K562 (cell line): ENCODE data around the gene ATXN7L1. TPM values are rescaled to one million over a fixed set of nuclear protein-coding genes. Genes with fewer than 3 reads are reported as not detected.

Source experiments
- ATAC-seq: fragments of 200-7000 bp; cut with Tn5 transposase; 3 replicates; pipeline ENCODE4 v1.9.1; 2020; ENCODE audit warnings: moderate library complexity
- BruUV-seq: library from RNA; stranded (reverse); fragments of 400-500 nt; replicated peaks from 2 replicates; lab custom pipeline; 2021; lab: Mats Ljungman, UMichigan
- CTCF ChIA-PET: fragments of 300-600 bp; formaldehyde crosslinking; extraction: SDS; loops from one replicate; lab custom pipeline; 2021; ENCODE audit warnings: low intra/inter-chr PET ratio; lab: Yijun Ruan, JAX
- POLR2A ChIA-PET: fragments of 300-600, 350-650 bp; sonication (Branson Sonifier 250); formaldehyde crosslinking; extraction: SDS; loops from one replicate; lab custom pipeline; 2021; ENCODE audit warnings: antibody characterized with exemption, inconsistent platforms; lab: Yijun Ruan, JAX
- DNase-seq, 4 experiments: peaks; one replicate each; pipeline versions ENCODE4 v3.0.0 to v3.0.0-alpha.2; 2011 to 2018; ENCODE audit warnings: low spot score in 3 of 4, mixed read lengths in 3 of 4; ENCODE audit errors: extremely low read depth in 1 of 4
- FAIRE-seq: peaks from 2 replicates; lab custom pipeline; 2011; peaks lifted over from hg19 to GRCh38; lab: Jason Lieb, UNC
- H2AFZ ChIP-seq: 2 replicates; pipeline ENCODE4 v1.6.0; 2011; ENCODE audit warnings: low read depth, low read length, control low read depth, inconsistent platforms
- H3K27ac ChIP-seq: fragments of 200-600 bp; 3 replicates; pipeline ENCODE4 v1.8.0; 2011; ENCODE audit warnings: low read depth, mild to moderate bottlenecking, control low read depth, inconsistent platforms, low read length, moderate library complexity, mixed read lengths; ENCODE audit errors: extremely low read depth
- H3K27me3 ChIP-seq, 2 experiments: fragments of 300-600 bp in 1 of 2; 2 replicates in 1 of 2; 3 replicates in 1 of 2; pipeline versions ENCODE4 v1.6.0 to v1.8.0; 2011; ENCODE audit warnings: inconsistent platforms in 2 of 2, low read length in 2 of 2, mild to moderate bottlenecking in 1 of 2, mixed read lengths in 1 of 2, moderate library complexity in 1 of 2; ENCODE audit not compliant: control insufficient read depth in 2 of 2, insufficient read depth in 2 of 2
- H3K36me3 ChIP-seq: fragments of 300-600 bp; 3 replicates; pipeline ENCODE4 v1.8.0; 2011; ENCODE audit warnings: mild to moderate bottlenecking, low read length, inconsistent platforms; ENCODE audit not compliant: control insufficient read depth, insufficient read depth
- H3K4me1 ChIP-seq, 2 experiments: fragments of 200-600 bp in 1 of 2; replicated peaks in 1 of 2; 2 replicates in 1 of 2; 3 replicates in 1 of 2; pipeline versions ENCODE4 v1.5.1 to v1.8.0; 2011; ENCODE audit warnings: inconsistent platforms in 2 of 2, low read length in 2 of 2, mild to moderate bottlenecking in 1 of 2, mixed read lengths in 1 of 2, moderate library complexity in 1 of 2; ENCODE audit not compliant: control insufficient read depth in 2 of 2, insufficient read depth in 2 of 2
- H3K4me2 ChIP-seq: 2 replicates; pipeline ENCODE4 v1.6.1; 2011; ENCODE audit warnings: low read length, control low read depth, inconsistent platforms, mixed read lengths; ENCODE audit not compliant: insufficient read depth
- H3K4me3 ChIP-seq: fragments of 200-600 bp; sonication (generic), shearing (Covaris generic); 2 replicates; pipeline ENCODE4 v1.5.1; 2016; ENCODE audit warnings: control low read depth, inconsistent platforms
- H3K79me2 ChIP-seq: fragments of 200-600 bp; 3 replicates; pipeline ENCODE4 v1.8.0; 2011; ENCODE audit warnings: low read length, inconsistent platforms; ENCODE audit not compliant: control insufficient read depth, insufficient read depth
- H3K9ac ChIP-seq, 2 experiments: 2 replicates each; pipeline versions ENCODE4 v1.6.0 to v1.6.1; 2011; ENCODE audit warnings: low read depth in 2 of 2, low read length in 2 of 2, control low read depth in 1 of 2, inconsistent platforms in 1 of 2, mild to moderate bottlenecking in 1 of 2, mixed read lengths in 1 of 2; ENCODE audit not compliant: insufficient read depth in 1 of 2
- H3K9me1 ChIP-seq: one replicate; pipeline ENCODE4 v1.6.0; 2011; ENCODE audit warnings: inconsistent platforms, mild to moderate bottlenecking, low read length, moderate library complexity; ENCODE audit not compliant: control insufficient read depth, insufficient read depth
- H3K9me3 ChIP-seq: replicated peaks from 2 replicates; pipeline ENCODE4 v1.5.1; 2011; ENCODE audit warnings: low read depth, low read length, inconsistent platforms; ENCODE audit not compliant: control insufficient read depth, insufficient read depth
- H4K20me1 ChIP-seq: replicated peaks from 2 replicates; pipeline ENCODE4 v1.6.1; 2011; ENCODE audit warnings: low read length, inconsistent platforms, mixed read lengths; ENCODE audit not compliant: control insufficient read depth, insufficient read depth
- CTCFL ChIP-seq: IDR thresholded peaks from 2 replicates; pipeline ENCODE4 v1.6.1; 2011; ENCODE audit warnings: borderline replicate concordance, low read depth, mild to moderate bottlenecking, moderate library complexity, low read length; ENCODE audit not compliant: insufficient read depth, poor library complexity, severe bottlenecking
- RFX1 ChIP-seq: fragments of 450-650 bp; IDR thresholded peaks from 2 replicates; pipeline ENCODE4 v1.6.1; 2016; ENCODE audit warnings: mild to moderate bottlenecking, moderate library complexity
- ZNF444 ChIP-seq: fragments of 250-450 bp; sonication (Bioruptor Pico); IDR thresholded peaks from 2 replicates; pipeline ENCODE4 v1.4.0; 2020; ENCODE audit warnings: mild to moderate bottlenecking, moderate library complexity
- WGBS: fragments of 100-300 bp; shearing (Covaris generic); methylation state at CpG from one replicate; pipeline ENCODE4 v1.1.6; 2016; ENCODE audit warnings: low coverage, mixed read lengths; ENCODE audit not compliant: insufficient coverage; ENCODE audit errors: missing lambda C conversion rate; 5-methylcytosine and 5-hydroxymethylcytosine counted together
- in situ Hi-C: fragments of 300-500 bp; cut with MboI; formaldehyde crosslinking; loops from 4 replicates; pipeline ENCODE4 v1.15.0; 2018; ENCODE audit warnings: inconsistent platforms, mixed read lengths
- intact Hi-C: fragments of 100-400 bp; cut with micrococcal nuclease; formaldehyde crosslinking; loops from 2 replicates; pipeline ENCODE4 v1.14.2; 2022
- polyA plus RNA-seq, 8 experiments: library from polyadenylated mRNA; depleted of rRNA in 4 of 8; stranded (reverse) in 5 of 8; unstranded in 3 of 8; fragments of >200 nt; fragmentation: Nextera tagmentation in 2 of 8; fragmentation: Illumina TruSeq in 1 of 8; extraction: Ambion mirVana in 2 of 8; extraction: Trizol in 1 of 8; gene quantifications; 2 replicates each; pipeline versions ENCODE4 v1.2.1 to v1.2.3, GENCODE V29; 2011 to 2014; ENCODE audit warnings: inconsistent platforms in 1 of 8, missing spikeins in 1 of 8
- total RNA-seq, 7 experiments: library from RNA; depleted of rRNA in 6 of 7; stranded (reverse); fragments of >200 nt in 6 of 7; fragmentation: Illumina TruSeq in 2 of 7; extraction: Trizol in 2 of 7; gene quantifications; 2 replicates each; pipeline versions ENCODE4 v1.2.1 to v1.2.3, GENCODE V29; 2011 to 2021; ENCODE audit warnings: low replicate concordance in 1 of 7

The ATXN7L1 gene
- total and polyA plus RNA-seq, 9 of the 15 experiments (the other 6 are each of a cell fraction or from before 2014, with no cell fraction given) = 6.6 to 13.7 (median 10.7) TPM

- no TSS peak for BruUV-seq
- no peak for TF ChIP-seq CTCFL
- peak; percentile 35; the same call in 1 of the 2 replicates for TF ChIP-seq RFX1
- no peak for TF ChIP-seq ZNF444 (CRISPR knock-in tag)
- H3K79me2 ChIP-seq = no peaks in the 10 kb centered on the region
- POLR2A ChIA-PET = no interaction called here
- 58% methylated on average over 7 of the region's 7 CpGs for WGBS
- H4K20me1 ChIP-seq = no peaks in the 10 kb centered on the region
- no peaks in the 10 kb centered on the region for H3K36me3 ChIP-seq
- H3K27ac ChIP-seq = no peak overlapping the region
- no peak overlapping the region for H3K4me3 ChIP-seq
- no peak for FAIRE-seq
- no peaks in the 10 kb centered on the region for H3K9me3 ChIP-seq
- H3K9me1 ChIP-seq = no peaks in the 10 kb centered on the region
- CTCF ChIA-PET = interaction anchor here (1.7 kb wide), 1 partner anchor 367 kb away, joined by 3 read pairs; no protein-coding TSS in a partner anchor
- intact Hi-C loops = no loop called here
- peaks cover 0 to 9% of the 10 kb centered on the region in 2 experiments; a peak in 2 of 5 replicates for H3K27me3 ChIP-seq
- in situ Hi-C loops = no loop called here
- no peak overlapping the region for H2AFZ ChIP-seq
- ATAC-seq = no peak
- no peak overlapping the region for H3K4me2 ChIP-seq
- no peak for DNase-seq
- H3K4me1 ChIP-seq = peaks cover 12 to 13% of the 10 kb centered on the region in 2 experiments; a peak in 4 of 5 replicates
- H3K9ac ChIP-seq = no peak overlapping the region
Observed at GRCh38 chr7:105642264-105642663, 234.1 kb downstream of the ATXN7L1 start.
